IMR-90 (cell line): ENCODE data around the gene SSR1. TPM values are rescaled to one million over a fixed set of nuclear protein-coding genes. Genes with fewer than 3 reads are reported as not detected.

ENCODE experiments used
- ATAC-seq: fragments of 200-7000 bp; cut with Tn5 transposase; 2 replicates; pipeline ENCODE4 v1.9.1; 2020; ENCODE audit warnings: low read depth, mild to moderate bottlenecking, moderate library complexity
- BruUV-seq: library from RNA; stranded (reverse); fragments of 400-500 nt; replicated peaks from 2 replicates; lab custom pipeline; 2021; lab: Mats Ljungman, UMichigan
- CTCF ChIA-PET: fragments of 300-600 bp; formaldehyde crosslinking; extraction: SDS; loops from one replicate; lab custom pipeline; 2021; ENCODE audit warnings: antibody characterized with exemption; lab: Yijun Ruan, JAX
- POLR2A ChIA-PET: fragments of 300-600 bp; sonication (Branson Sonifier 250); formaldehyde crosslinking; loops from one replicate; lab custom pipeline; 2022; ENCODE audit warnings: antibody characterized with exemption; ENCODE audit not compliant: unreplicated experiment; lab: Charles Lee
- DNase-seq: peaks from one replicate; pipeline ENCODE4 v3.0.0; 2013
- H2AFZ ChIP-seq: replicated peaks from 2 replicates; pipeline ENCODE3; 2013; ENCODE audit warnings: low read length, mild to moderate bottlenecking; ENCODE audit not compliant: poor library complexity
- H2AK5ac ChIP-seq: 2 replicates; pipeline ENCODE4 v1.6.1; 2013; ENCODE audit warnings: low read depth, low read length, inconsistent platforms
- H2AK9ac ChIP-seq: replicated peaks from 2 replicates; pipeline ENCODE3; 2013; ENCODE audit warnings: mild to moderate bottlenecking, low read depth, low read length, moderate library complexity; ENCODE audit not compliant: poor library complexity
- H2BK120ac ChIP-seq: 2 replicates; pipeline ENCODE4 v1.6.1; 2013; ENCODE audit warnings: low read depth, low read length, inconsistent platforms
- H2BK15ac ChIP-seq: 3 replicates; pipeline ENCODE4 v1.6.1; 2013; ENCODE audit warnings: low read depth, low read length, inconsistent platforms
- H2BK20ac ChIP-seq: 2 replicates; pipeline ENCODE4 v1.6.1; 2013; ENCODE audit warnings: low read depth, mild to moderate bottlenecking, inconsistent platforms, low read length, moderate library complexity
- H2BK5ac ChIP-seq: 2 replicates; pipeline ENCODE4 v1.6.1; 2013; ENCODE audit warnings: mild to moderate bottlenecking, low read depth, low read length, inconsistent platforms; ENCODE audit not compliant: poor library complexity, severe bottlenecking
- H3K14ac ChIP-seq: replicated peaks from 2 replicates; pipeline ENCODE4 v1.6.1; 2013; ENCODE audit warnings: low read depth, low read length, inconsistent platforms
- H3K18ac ChIP-seq: 2 replicates; pipeline ENCODE4 v1.6.1; 2013; ENCODE audit warnings: low read depth, low read length, control low read depth
- H3K23ac ChIP-seq: 2 replicates; pipeline ENCODE4 v1.6.1; 2013; ENCODE audit warnings: low read depth, low read length, inconsistent platforms
- H3K27ac ChIP-seq: 2 replicates; pipeline ENCODE4 v1.5.1; 2013; ENCODE audit warnings: mild to moderate bottlenecking, control low read depth, low read length; ENCODE audit not compliant: insufficient read depth
- H3K27me3 ChIP-seq: 2 replicates; pipeline ENCODE4 v1.6.1; 2013; ENCODE audit warnings: low read length; ENCODE audit not compliant: control insufficient read depth, insufficient read depth
- H3K36me3 ChIP-seq: 2 replicates; pipeline ENCODE4 v1.6.1; 2013; ENCODE audit warnings: low read length, mixed read lengths; ENCODE audit not compliant: control insufficient read depth, insufficient read depth
- H3K4ac ChIP-seq: 2 replicates; pipeline ENCODE4 v1.6.1; 2013; ENCODE audit warnings: low read depth, low read length, inconsistent platforms
- H3K4me1 ChIP-seq: 2 replicates; pipeline ENCODE4 v1.6.1; 2013; ENCODE audit warnings: low read length, mixed read lengths; ENCODE audit not compliant: control insufficient read depth, insufficient read depth
- H3K4me2 ChIP-seq: 2 replicates; pipeline ENCODE4 v1.6.1; 2013; ENCODE audit warnings: low read depth, mild to moderate bottlenecking, control low read depth, low read length, moderate library complexity
- H3K4me3 ChIP-seq: 2 replicates; pipeline ENCODE4 v1.5.1; 2013; ENCODE audit warnings: low read depth, mild to moderate bottlenecking, control low read depth, low read length, moderate library complexity; ENCODE audit not compliant: insufficient read depth
- H3K56ac ChIP-seq: 2 replicates; pipeline ENCODE4 v1.6.1; 2013; ENCODE audit warnings: low read length, inconsistent platforms; ENCODE audit not compliant: insufficient read depth; ENCODE audit errors: extremely low read depth
- H3K79me1 ChIP-seq, 2 experiments: 2 replicates each; pipeline ENCODE4 v1.6.1; 2013; ENCODE audit warnings: low read length in 2 of 2, inconsistent platforms in 1 of 2, low read depth in 1 of 2
- H3K9ac ChIP-seq: 2 replicates; pipeline ENCODE4 v1.6.1; 2013; ENCODE audit warnings: low read depth, low read length, control low read depth
- H3K9me1 ChIP-seq: 2 replicates; pipeline ENCODE4 v1.6.1; 2013; ENCODE audit warnings: low read length, inconsistent platforms; ENCODE audit not compliant: insufficient read depth
- H3K9me3 ChIP-seq: 2 replicates; pipeline ENCODE4 v1.6.1; 2013; ENCODE audit warnings: low read length; ENCODE audit not compliant: control insufficient read depth, insufficient read depth
- H4K20me1 ChIP-seq: 2 replicates; pipeline ENCODE4 v1.6.1; 2013; ENCODE audit warnings: low read length, inconsistent platforms; ENCODE audit not compliant: insufficient read depth
- H4K5ac ChIP-seq: 2 replicates; pipeline ENCODE4 v1.6.1; 2013; ENCODE audit warnings: mild to moderate bottlenecking, low read depth, low read length, control low read depth
- H4K8ac ChIP-seq, 2 experiments: 2 replicates each; pipeline ENCODE4 v1.6.1; 2013; ENCODE audit warnings: low read depth in 2 of 2, low read length in 2 of 2, control low read depth in 1 of 2, inconsistent platforms in 1 of 2
- H4K91ac ChIP-seq: 2 replicates; pipeline ENCODE4 v1.6.1; 2013; ENCODE audit warnings: low read depth, low read length, inconsistent platforms; ENCODE audit not compliant: insufficient read depth
- BHLHE40 ChIP-seq: fragments of 150-350 bp; IDR thresholded peaks from 2 replicates; pipeline ENCODE4 v1.6.1; 2016; ENCODE audit warnings: mild to moderate bottlenecking, low read depth, low read length
- CHD1 ChIP-seq: IDR thresholded peaks from 2 replicates; pipeline ENCODE4 v1.6.1; 2012; ENCODE audit warnings: low read depth, low read length, improper control_type of control experiment
- CTCF ChIP-seq: conservative IDR thresholded peaks from 2 replicates; pipeline ENCODE4 v1.5.1; 2012; ENCODE audit warnings: mild to moderate bottlenecking, low read depth, low read length, improper control_type of control experiment
- ELK1 ChIP-seq: fragments of 150-350 bp; IDR thresholded peaks from 2 replicates; pipeline ENCODE4 v1.6.1; 2016; ENCODE audit warnings: low read depth, mild to moderate bottlenecking, low read length, moderate library complexity, borderline replicate concordance
- FOS ChIP-seq: fragments of 150-350 bp; IDR thresholded peaks from 2 replicates; pipeline ENCODE4 v1.6.1; 2016; ENCODE audit warnings: low read depth, low read length
- MAFK ChIP-seq: IDR thresholded peaks from 2 replicates; pipeline ENCODE4 v1.6.1; 2012; ENCODE audit warnings: low read depth, low read length, improper control_type of control experiment
- MAZ ChIP-seq: IDR thresholded peaks from 2 replicates; pipeline ENCODE4 v1.6.1; 2012; ENCODE audit warnings: low read depth, mild to moderate bottlenecking, low read length, improper control_type of control experiment, moderate library complexity, borderline replicate concordance
- MXI1 ChIP-seq: IDR thresholded peaks from 2 replicates; pipeline ENCODE4 v1.6.1; 2012; ENCODE audit warnings: low read depth, mild to moderate bottlenecking, low read length, moderate library complexity, borderline replicate concordance
- NFE2L2 ChIP-seq: fragments of 150-350 bp; IDR thresholded peaks from 2 replicates; pipeline ENCODE4 v1.6.1; 2016; ENCODE audit warnings: low read depth, mild to moderate bottlenecking, low read length
- POLR2A ChIP-seq: IDR thresholded peaks from 2 replicates; pipeline ENCODE4 v1.6.1; 2012; ENCODE audit warnings: mild to moderate bottlenecking, low read depth, low read length
- RAD21 ChIP-seq: IDR thresholded peaks from 2 replicates; pipeline ENCODE4 v1.6.1; 2012; ENCODE audit warnings: low read length, improper control_type of control experiment
- RCOR1 ChIP-seq: IDR thresholded peaks from 2 replicates; pipeline ENCODE4 v1.6.1; 2012; ENCODE audit warnings: mild to moderate bottlenecking, low read length, improper control_type of control experiment; ENCODE audit not compliant: insufficient replicate concordance
- RFX5 ChIP-seq: IDR thresholded peaks from 2 replicates; pipeline ENCODE4 v1.8.0; 2012; ENCODE audit warnings: low read depth, mild to moderate bottlenecking, low read length, moderate library complexity
- SMC3 ChIP-seq: fragments of 150-350 bp; IDR thresholded peaks from 2 replicates; pipeline ENCODE4 v1.6.1; 2016; ENCODE audit warnings: low read depth, mild to moderate bottlenecking, antibody characterized with exemption, low read length, moderate library complexity
- USF2 ChIP-seq: fragments of 150-350 bp; IDR thresholded peaks from 2 replicates; pipeline ENCODE4 v1.6.1; 2017; ENCODE audit warnings: mild to moderate bottlenecking, antibody characterized with exemption, low read length, low read depth
- WGBS, 2 experiments: methylation state at CpG; one replicate each; pipeline versions ENCODE4 v1.1.5 to v1.1.7; 2013; ENCODE audit warnings: missing lambda C conversion rate in 2 of 2; ENCODE audit not compliant: insufficient read length in 1 of 2; ENCODE audit errors: extremely low coverage in 2 of 2; 5-methylcytosine and 5-hydroxymethylcytosine counted together
- dilution Hi-C: fragments of 300-500 bp; cut with HindIII; formaldehyde crosslinking; loops from one replicate; pipeline ENCODE4 v1.14.3; 2018; ENCODE audit warnings: low sequenced_read_pairs; ENCODE audit not compliant: unreplicated experiment
- in situ Hi-C: fragments of 300-500 bp; cut with MboI; formaldehyde crosslinking; loops from 3 replicates; pipeline ENCODE4 v1.14.3; 2019; ENCODE audit warnings: low sequenced_read_pairs, inconsistent platforms, mixed read lengths
- intact Hi-C: fragments of 100-400 bp; cut with micrococcal nuclease; formaldehyde crosslinking; loops from 2 replicates; pipeline ENCODE4 v1.10.0; 2022
- polyA plus RNA-seq, 3 experiments: library from polyadenylated mRNA; depleted of rRNA; stranded (reverse); fragments of >200 nt; gene quantifications; 2 replicates each; pipeline ENCODE4 v1.2.3, GENCODE V29; 2012; ENCODE audit warnings: low replicate concordance in 1 of 3
- total RNA-seq: library from RNA; depleted of rRNA; stranded (reverse); fragments of >200 nt; gene quantifications from 2 replicates; pipeline ENCODE4 v1.2.3, GENCODE V29; 2012

Gene SSR1
- total and polyA plus RNA-seq, 2 of the 4 experiments (the other 2 are of a cell fraction) = 110 to 120 TPM

- ATAC-seq (no peak), DNase-seq (no peak)
- peak overlapping the region; percentile 45; the same call in 1 of the 2 replicates for H3K23ac ChIP-seq
- H3K27me3 ChIP-seq = no peaks in the 10 kb centered on the region
- no peak overlapping the region for H2BK120ac ChIP-seq
- peaks cover 7% of the 10 kb centered on the region; the same call in 1 of the 2 replicates for H3K9me1 ChIP-seq
- H4K91ac ChIP-seq = no peak overlapping the region
- no peak overlapping the region for H2AK9ac ChIP-seq
- H2BK15ac ChIP-seq = no peak overlapping the region
- in situ Hi-C loops = loop anchor here (10.0 kb wide), 1 partner anchor 566 kb away; no protein-coding TSS in a partner anchor
- H3K4me2 ChIP-seq = no peak overlapping the region
- H2BK5ac ChIP-seq = no peak overlapping the region
- H3K27ac ChIP-seq = no peak overlapping the region
- no peak overlapping the region for H2AFZ ChIP-seq
- 100% methylated on average over 1 of the region's 10 CpGs; no CpG with 5 or more reads in 1 of the 2 experiments for WGBS, 2 experiments
- no peak overlapping the region for H3K4ac ChIP-seq
- H4K8ac ChIP-seq = no peak overlapping the region
- no peak overlapping the region for H3K9ac ChIP-seq
- ChIA-PET POLR2A (no interaction called here), CTCF (no interaction called here)
- H4K5ac ChIP-seq = no peak overlapping the region
- H4K20me1 ChIP-seq = peaks cover 30% of the 10 kb centered on the region
- peaks cover 11% of the 10 kb centered on the region for H3K4me1 ChIP-seq
- H3K9me3 ChIP-seq = no peaks in the 10 kb centered on the region
- no peak overlapping the region for H3K4me3 ChIP-seq
- peaks cover 12 to 75% of the 10 kb centered on the region in 2 experiments for H3K79me1 ChIP-seq
- no TSS peak for BruUV-seq
- intact Hi-C loops = loop anchor here (10.0 kb wide), 1 partner anchor 326 kb away; no protein-coding TSS in a partner anchor
- no peak for TF ChIP-seq MXI1
- TF ChIP-seq CTCF = no peak
- no peak for TF ChIP-seq POLR2A
- no peak for TF ChIP-seq SMC3
- no peak for TF ChIP-seq BHLHE40
- no peak for TF ChIP-seq USF2
- TF ChIP-seq RFX5 = no peak
- TF ChIP-seq CHD1 = no peak
- TF ChIP-seq NFE2L2 = no peak
- no peak for TF ChIP-seq RCOR1
- no peak for TF ChIP-seq ELK1
- no peak for TF ChIP-seq MAFK
- TF ChIP-seq FOS = no peak
- no peak for TF ChIP-seq MAZ
- TF ChIP-seq RAD21 = no peak
- no peak overlapping the region for H3K18ac ChIP-seq
- dilution Hi-C loops = no loop called here
- no peak overlapping the region for H2AK5ac ChIP-seq
- peaks cover 16% of the 10 kb centered on the region for H3K36me3 ChIP-seq
- H3K14ac ChIP-seq = no peak overlapping the region
- no peak overlapping the region for H3K56ac ChIP-seq
- no peak overlapping the region for H2BK20ac ChIP-seq
Measured at GRCh38 chr6:7241160-7241559, 71.8 kb downstream of the SSR1 start.
